Activated naive CD8-positive, alpha-beta T cell treated with anti-CD3 and anti-CD28 coated beads, Interleukin-2, amount 50 U/mL, for 16 hours (primary cell): Measurements from ENCODE around the gene MBD3.
A peak's percentile ranks its signal among the peaks of the same experiment; 100 is the strongest.
"Not testable (repeated sequence)": the region's sequence is repeated elsewhere in the genome, so short reads cannot be mapped to it uniquely, and the experiment has no call there.

Experiments
- DNase-seq: peaks from one replicate; pipeline ENCODE4 v3.0.0-alpha.2; 2020; ENCODE audit warnings: low read depth, low spot score

The MBD3 gene

GRCh38 chr19:1592755-1593500 lies at the start of gene MBD3:
MBD3 (minus strand) TSS chr19:1592865; CDS start chr19:1592631, 234 bp downstream.
- peak; percentile 66 for DNase-seq

- not testable (repeated sequence) for DNase-seq
These were observed 48.3 kb upstream of the MBD3 start for GRCh38 chr19:1640893-1641448.

GRCh38 chr19:1636325-1637236 lies 43.9 kb upstream of the MBD3 start:
- DNase-seq: no peak

GRCh38 chr19:1634938-1635243 lies 42.2 kb upstream of the MBD3 start:
- no peak for DNase-seq

GRCh38 chr19:1634242-1634937 lies 41.7 kb upstream of the MBD3 start:
- no peak for DNase-seq

- DNase-seq: no peak
These were observed 40.7 kb upstream of the MBD3 start for GRCh38 chr19:1633269-1633826.

GRCh38 chr19:1632462-1633268 lies 40.0 kb upstream of the MBD3 start:
- no peak for DNase-seq

GRCh38 chr19:1631557-1632100 lies 39.0 kb upstream of the MBD3 start:
- no peak for DNase-seq

GRCh38 chr19:1630811-1631210 lies 38.1 kb upstream of the MBD3 start:
- no peak for DNase-seq

- no peak for DNase-seq
These were observed 37.3 kb upstream of the MBD3 start for GRCh38 chr19:1630012-1630411.

- no peak for DNase-seq
These were observed 36.7 kb upstream of the MBD3 start for GRCh38 chr19:1629256-1629808.

- DNase-seq: no peak
These were observed 34.5 kb upstream of the MBD3 start for GRCh38 chr19:1627194-1627593.

- DNase-seq: no peak
These were observed 33.8 kb upstream of the MBD3 start for GRCh38 chr19:1626417-1627010.

GRCh38 chr19:1624458-1624857 lies 31.8 kb upstream of the MBD3 start:
- peak; percentile 40 for DNase-seq

GRCh38 chr19:1622541-1622940 lies 29.9 kb upstream of the MBD3 start:
- no peak for DNase-seq

- DNase-seq: no peak
These were observed 29.3 kb upstream of the MBD3 start for GRCh38 chr19:1622007-1622406.

- DNase-seq: no peak
These were observed 28.9 kb upstream of the MBD3 start for GRCh38 chr19:1621574-1621973.

- no peak for DNase-seq
These were observed 28.4 kb upstream of the MBD3 start for GRCh38 chr19:1621021-1621420.

GRCh38 chr19:1620502-1620901 lies 27.8 kb upstream of the MBD3 start:
- no peak for DNase-seq

- DNase-seq: no peak
These were observed 27.0 kb upstream of the MBD3 start for GRCh38 chr19:1619703-1620102.
